A549 (cell line): Measurements from ENCODE around the gene DNAJB6. TPM values are rescaled to one million over a fixed set of nuclear protein-coding genes. Genes with fewer than 3 reads are reported as not detected.

ENCODE experiments used
- ATAC-seq, 2 experiments: fragments of 200-7000 bp in 1 of 2; fragments of >200 bp in 1 of 2; cut with Nextera tagmentation in 1 of 2; cut with Tn5 transposase in 1 of 2; 3 replicates each; pipeline versions ENCODE4 v1.8.0 to v1.9.1; 2018 to 2020; ENCODE audit warnings: mild to moderate bottlenecking in 1 of 2, moderate library complexity in 1 of 2
- CTCF ChIA-PET: fragments of 300-600 bp; sonication (Branson Sonifier 250); formaldehyde crosslinking; extraction: SDS; loops from one replicate; lab custom pipeline; 2021; ENCODE audit warnings: antibody characterized with exemption, inconsistent platforms; lab: Yijun Ruan, JAX
- POLR2A ChIA-PET: fragments of 350-600 bp; formaldehyde crosslinking; extraction: SDS; loops from one replicate; lab custom pipeline; 2021; ENCODE audit warnings: antibody characterized with exemption, inconsistent platforms; lab: Yijun Ruan, JAX
- DNase-seq, 2 experiments: peaks; one replicate each; pipeline versions ENCODE4 v3.0.0 to v3.0.0-alpha.2; 2011 to 2016; ENCODE audit warnings: low read depth in 1 of 2, low spot score in 1 of 2
- FAIRE-seq: peaks from 2 replicates; lab custom pipeline; 2011; peaks lifted over from hg19 to GRCh38; lab: Jason Lieb, UNC
- H3K27ac ChIP-seq, 2 experiments: fragments of >200 bp; sonication (Bioruptor Twin); formaldehyde crosslinking; 3 replicates each; pipeline ENCODE4 v1.5.1; 2016 to 2017
- H3K4me1 ChIP-seq: fragments of >200 bp; sonication (Bioruptor Twin); formaldehyde crosslinking; 3 replicates; pipeline ENCODE4 v1.6.1; 2016
- H3K4me2 ChIP-seq: fragments of >200 bp; sonication (Bioruptor Twin); formaldehyde crosslinking; 3 replicates; pipeline ENCODE4 v1.6.1; 2016
- H3K4me3 ChIP-seq: fragments of >200 bp; sonication (Bioruptor Twin); formaldehyde crosslinking; 3 replicates; pipeline ENCODE4 v1.5.1; 2016
- H3K9me3 ChIP-seq: fragments of >200 bp; sonication (Bioruptor Twin); formaldehyde crosslinking; 3 replicates; pipeline ENCODE4 v1.6.1; 2016
- BHLHE40 ChIP-seq: IDR thresholded peaks from 2 replicates; pipeline ENCODE4 v1.6.1; 2012; ENCODE audit warnings: low read depth, low read length, inconsistent platforms
- CBX2 ChIP-seq: fragments of 200-600 bp; sonication (generic); IDR thresholded peaks from 2 replicates; pipeline ENCODE4 v1.6.1; 2016; ENCODE audit warnings: low read depth, mild to moderate bottlenecking, borderline replicate concordance
- CEBPB ChIP-seq, 2 experiments: fragments of >200 bp in 1 of 2; sonication (Bioruptor Twin) in 1 of 2; formaldehyde crosslinking in 1 of 2; IDR thresholded peaks; 2 replicates each; pipeline ENCODE4 v1.6.1; 2012 to 2016
- CHD2 ChIP-seq: fragments of 150-350 bp; IDR thresholded peaks from 2 replicates; pipeline ENCODE4 v1.6.1; 2014; ENCODE audit warnings: low read length; ENCODE audit not compliant: partially characterized antibody
- E2F6 ChIP-seq: IDR thresholded peaks from 2 replicates; pipeline ENCODE4 v1.6.1; 2012; ENCODE audit warnings: low read depth, borderline replicate concordance
- ESRRA ChIP-seq: fragments of 150-350 bp; IDR thresholded peaks from 2 replicates; pipeline ENCODE4 v1.6.1; 2014; ENCODE audit warnings: mild to moderate bottlenecking, low read length, borderline replicate concordance
- FOSB ChIP-seq: fragments of 250-450 bp; sonication (Bioruptor Pico); IDR thresholded peaks from 2 replicates; pipeline ENCODE4 v1.5.0; 2020; ENCODE audit warnings: mild to moderate bottlenecking, moderate library complexity
- HES2 ChIP-seq: fragments of >200 bp; sonication (Bioruptor Twin); formaldehyde crosslinking; IDR thresholded peaks from 2 replicates; pipeline ENCODE4 v1.6.1; 2016
- HMGXB4 ChIP-seq: fragments of 250-450 bp; sonication (Bioruptor Pico); IDR thresholded peaks from 2 replicates; pipeline ENCODE4 v1.5.0; 2021; ENCODE audit warnings: mild to moderate bottlenecking, moderate library complexity, borderline replicate concordance
- HOXB13 ChIP-seq: fragments of 250-450 bp; sonication (Bioruptor Pico); IDR thresholded peaks from 2 replicates; pipeline ENCODE4 v1.5.0; 2020; ENCODE audit warnings: low read depth, mild to moderate bottlenecking, moderate library complexity
- HOXB5 ChIP-seq: fragments of 250-450 bp; sonication (Bioruptor Pico); IDR thresholded peaks from 2 replicates; pipeline ENCODE4 v1.5.0; 2020; ENCODE audit warnings: mild to moderate bottlenecking, moderate library complexity
- RARB ChIP-seq: fragments of 250-450 bp; sonication (Bioruptor Pico); IDR thresholded peaks from 2 replicates; pipeline ENCODE4 v1.8.0; 2021; ENCODE audit warnings: mild to moderate bottlenecking, moderate library complexity
- RCOR1 ChIP-seq: fragments of 150-350 bp; IDR thresholded peaks from 2 replicates; pipeline ENCODE4 v1.6.1; 2014; ENCODE audit warnings: antibody characterized with exemption, low read length, low read depth
- REST ChIP-seq: fragments of 200-600 bp; sonication (generic); IDR thresholded peaks from 2 replicates; pipeline ENCODE4 v1.6.1; 2016; ENCODE audit warnings: antibody characterized with exemption, mild to moderate bottlenecking, moderate library complexity
- USF2 ChIP-seq: fragments of 450-650 bp; IDR thresholded peaks from 2 replicates; pipeline ENCODE4 v1.6.1; 2014; ENCODE audit warnings: antibody characterized with exemption
- ZC3H11A ChIP-seq: fragments of 450-650 bp; IDR thresholded peaks from 2 replicates; pipeline ENCODE4 v1.6.1; 2014; ENCODE audit warnings: antibody characterized with exemption, mild to moderate bottlenecking
- WGBS: methylation state at CpG from one replicate; pipeline ENCODE4 v1.1.6; 2017; ENCODE audit errors: missing lambda C conversion rate; 5-methylcytosine and 5-hydroxymethylcytosine counted together
- polyA plus RNA-seq, 4 experiments: library from polyadenylated mRNA; depleted of rRNA in 3 of 4; stranded (reverse); fragments of >200 nt; fragmentation: RNase III in 1 of 4; extraction: RNeasy Plus Mini Kit Qiagen cat#74134 plus additional on column Dnase treatment in 1 of 4; gene quantifications; 2 replicates in 3 of 4; 3 replicates in 1 of 4; pipeline ENCODE4 v1.2.3, GENCODE V29; 2011 to 2017
- TF ChIP-seq, protein P1 (sequence below): fragments of 150-350 bp; IDR thresholded peaks from 2 replicates; pipeline ENCODE4 v1.6.1; 2014; ENCODE audit warnings: low read depth, mild to moderate bottlenecking, low read length

The DNAJB6 gene
- polyA plus RNA-seq, 2 of the 4 experiments (the other 2 are of a cell fraction) = 117 to 136 TPM

DNA sequence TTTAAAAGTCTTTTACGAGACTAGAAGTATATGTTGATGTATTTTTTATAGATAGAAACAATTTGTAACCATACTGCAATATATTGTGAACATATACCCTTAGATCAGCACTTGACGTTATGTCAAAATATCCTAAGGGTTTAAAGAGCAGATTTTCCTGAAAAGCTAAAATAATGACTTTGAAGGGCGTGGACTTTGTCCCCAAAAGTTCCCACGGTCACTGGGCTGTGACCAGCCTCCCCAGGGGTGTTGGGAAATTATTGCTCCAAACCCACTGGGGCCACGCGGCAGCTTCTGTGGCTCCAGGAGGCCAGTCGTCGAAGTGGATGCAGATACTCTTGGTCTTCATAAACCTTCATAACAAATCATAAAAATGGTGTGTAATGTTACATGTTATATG lies 29.9 kb downstream of the DNAJB6 start:
- Histone ChIP-seq H3K9me3 (no peaks in the 10 kb centered on the region), H3K4me2 (no peak overlapping the region), H3K4me3 (no peak overlapping the region), H3K4me1 (no peaks in the 10 kb centered on the region), H3K27ac (no peak overlapping the region)
- no peak for ATAC-seq
- POLR2A ChIA-PET = no interaction called here
- DNase-seq = no peak
- 95% methylated on average over 8 of the region's 8 CpGs for WGBS
- CTCF ChIA-PET = interaction anchor here (0.6 to 1.8 kb wide), 3 partner anchors 14 to 27 kb away, joined by 3 to 6 read pairs (median 4); no protein-coding TSS in a partner anchor
- no peak for FAIRE-seq
- TF ChIP-seq RARB (CRISPR knock-in tag) (no peak), E2F6 (no peak), CHD2 (no peak), FOSB (CRISPR knock-in tag) (no peak), HES2 (no peak), HOXB5 (CRISPR knock-in tag) (no peak), CBX2 (no peak)
- TF ChIP-seq, protein P1, sequence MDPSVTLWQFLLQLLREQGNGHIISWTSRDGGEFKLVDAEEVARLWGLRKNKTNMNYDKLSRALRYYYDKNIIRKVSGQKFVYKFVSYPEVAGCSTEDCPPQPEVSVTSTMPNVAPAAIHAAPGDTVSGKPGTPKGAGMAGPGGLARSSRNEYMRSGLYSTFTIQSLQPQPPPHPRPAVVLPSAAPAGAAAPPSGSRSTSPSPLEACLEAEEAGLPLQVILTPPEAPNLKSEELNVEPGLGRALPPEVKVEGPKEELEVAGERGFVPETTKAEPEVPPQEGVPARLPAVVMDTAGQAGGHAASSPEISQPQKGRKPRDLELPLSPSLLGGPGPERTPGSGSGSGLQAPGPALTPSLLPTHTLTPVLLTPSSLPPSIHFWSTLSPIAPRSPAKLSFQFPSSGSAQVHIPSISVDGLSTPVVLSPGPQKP = no peak

DNA sequence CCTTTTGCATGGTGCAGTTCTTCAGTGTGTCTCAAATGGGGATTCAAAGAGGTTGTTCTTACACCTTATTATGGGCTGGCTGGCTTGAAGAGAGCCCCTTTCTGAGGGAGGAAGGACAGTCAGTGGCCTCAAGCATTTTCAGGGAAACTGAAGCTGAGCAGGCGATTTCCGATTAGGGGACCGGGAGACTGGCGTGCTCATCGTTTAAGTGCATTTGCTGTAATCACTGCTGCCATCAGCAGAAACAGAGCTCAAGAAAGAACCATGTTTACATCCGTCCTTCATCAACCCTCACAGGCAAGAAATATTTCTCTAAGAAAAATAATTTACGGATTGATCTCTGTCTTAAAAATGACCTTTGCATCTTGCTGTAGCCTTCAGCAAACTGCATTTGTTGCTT lies 32.2 kb downstream of the DNAJB6 start:
- no peak overlapping the region for H3K27ac ChIP-seq
- H3K4me1 ChIP-seq = no peaks in the 10 kb centered on the region
- ChIA-PET CTCF (interaction anchor here (0.6 to 2.3 kb wide), 2 partner anchors 13 to 35 kb away, joined by 3 to 7 read pairs; no protein-coding TSS in a partner anchor), POLR2A (no interaction called here)
- no peak overlapping the region for H3K4me2 ChIP-seq
- TF ChIP-seq ESRRA (no peak), CEBPB (IDR thresholded peaks at IDR 0.05) (no peak), E2F6 (no peak), HMGXB4 (CRISPR knock-in tag) (no peak), ZC3H11A (no peak), USF2 (no peak), BHLHE40 (no peak), REST (no peak), RCOR1 (no peak), HOXB13 (CRISPR knock-in tag) (no peak)
- TF ChIP-seq, protein P1 = no peak
- H3K9me3 ChIP-seq = no peaks in the 10 kb centered on the region
- DNase-seq (no peak), ATAC-seq (no peak), FAIRE-seq (no peak)
- 94% methylated on average over 7 of the region's 7 CpGs for WGBS
- H3K4me3 ChIP-seq = no peak overlapping the region
